Measurements from ENCODE around the gene ZBED5. TPM values are rescaled to one million over a fixed set of nuclear protein-coding genes. Genes with fewer than 3 reads are reported as not detected.
A peak's percentile ranks its signal among the peaks of the same experiment; 100 is the strongest.
"Not testable (repeated sequence)": the region's sequence is repeated elsewhere in the genome, so short reads cannot be mapped to it uniquely, and the experiment has no call there.

Gene ZBED5
- total RNA-seq, 1 donor from 2014 or later, result 7.8 TPM

DNA sequence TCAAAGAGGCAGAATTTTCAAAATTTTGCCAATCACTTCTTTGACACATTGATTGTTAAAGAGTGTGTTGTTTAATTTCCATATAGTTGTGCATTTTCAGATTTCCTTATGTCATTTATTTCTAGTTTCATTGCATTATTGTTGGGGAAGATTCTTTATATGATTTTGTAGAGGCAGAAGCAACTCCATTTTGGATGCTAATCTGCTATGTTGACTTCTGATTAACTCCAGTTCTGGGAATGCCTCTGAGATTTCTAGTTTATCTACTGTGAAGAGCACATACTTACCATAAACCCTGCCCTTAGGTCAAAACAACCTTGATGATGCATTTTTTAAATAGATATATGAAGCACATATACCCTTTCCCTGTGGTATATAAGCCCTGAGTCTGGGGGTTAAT is 29.5 kb upstream of the ZBED5 start:
- no peaks in the 10 kb centered on the region for H3K27me3 ChIP-seq
- peaks cover 3 to 5% of the 10 kb centered on the region in 2 donors for H3K4me1 ChIP-seq
- no peak for DNase-seq (ENCODE audit: low spot score in 2 of 2)
- H3K36me3 ChIP-seq, result no peaks in the 10 kb centered on the region
- no peak overlapping the region for H3K27ac ChIP-seq
- no peaks in the 10 kb centered on the region for H3K9me3 ChIP-seq
- H3K4me3 ChIP-seq, result no peak overlapping the region
- TF ChIP-seq, protein P1, sequence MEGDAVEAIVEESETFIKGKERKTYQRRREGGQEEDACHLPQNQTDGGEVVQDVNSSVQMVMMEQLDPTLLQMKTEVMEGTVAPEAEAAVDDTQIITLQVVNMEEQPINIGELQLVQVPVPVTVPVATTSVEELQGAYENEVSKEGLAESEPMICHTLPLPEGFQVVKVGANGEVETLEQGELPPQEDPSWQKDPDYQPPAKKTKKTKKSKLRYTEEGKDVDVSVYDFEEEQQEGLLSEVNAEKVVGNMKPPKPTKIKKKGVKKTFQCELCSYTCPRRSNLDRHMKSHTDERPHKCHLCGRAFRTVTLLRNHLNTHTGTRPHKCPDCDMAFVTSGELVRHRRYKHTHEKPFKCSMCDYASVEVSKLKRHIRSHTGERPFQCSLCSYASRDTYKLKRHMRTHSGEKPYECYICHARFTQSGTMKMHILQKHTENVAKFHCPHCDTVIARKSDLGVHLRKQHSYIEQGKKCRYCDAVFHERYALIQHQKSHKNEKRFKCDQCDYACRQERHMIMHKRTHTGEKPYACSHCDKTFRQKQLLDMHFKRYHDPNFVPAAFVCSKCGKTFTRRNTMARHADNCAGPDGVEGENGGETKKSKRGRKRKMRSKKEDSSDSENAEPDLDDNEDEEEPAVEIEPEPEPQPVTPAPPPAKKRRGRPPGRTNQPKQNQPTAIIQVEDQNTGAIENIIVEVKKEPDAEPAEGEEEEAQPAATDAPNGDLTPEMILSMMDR (IDR thresholded peaks at IDR 0.05), result no peak
- intact Hi-C loops (cut with DNase I), result no loop called here

DNA sequence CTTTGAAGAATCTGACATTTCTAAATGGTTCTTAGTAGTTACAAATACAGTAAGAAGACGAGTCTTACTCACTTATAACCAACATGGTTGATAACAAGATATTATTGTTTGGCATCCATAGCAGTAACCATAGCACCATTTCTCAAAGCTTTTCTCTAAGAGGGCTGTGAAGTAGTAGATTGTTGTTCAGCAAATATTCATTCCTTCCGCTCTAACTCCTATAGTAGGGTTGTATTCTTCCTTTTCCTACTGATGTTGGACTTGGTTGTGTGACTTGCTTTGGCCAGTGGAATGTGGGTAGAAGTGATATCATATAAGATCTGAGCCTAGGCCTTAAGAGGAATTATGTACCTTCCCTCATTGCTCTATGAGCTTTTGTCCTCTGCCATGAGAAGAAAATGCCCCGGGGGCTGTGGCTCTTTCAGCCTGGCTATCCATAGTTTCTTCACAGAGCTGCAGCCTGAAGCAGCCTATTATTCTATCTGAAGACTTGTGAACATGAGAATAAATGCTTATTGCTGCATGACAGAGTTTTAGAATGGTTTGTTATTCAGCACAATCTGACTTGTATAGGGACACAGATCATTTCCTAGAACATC is 28.9 kb upstream of the ZBED5 start:
- TF ChIP-seq, protein P1 (IDR thresholded peaks at IDR 0.05), result no peak
- Histone ChIP-seq H3K9me3 (no peaks in the 10 kb centered on the region), H3K4me1 (peaks cover 3 to 5% of the 10 kb centered on the region in 2 donors), H3K27me3 (no peaks in the 10 kb centered on the region), H3K27ac (peak overlapping the region in 1 of 2 donors; percentile 37), H3K4me3 (no peak overlapping the region), H3K36me3 (no peaks in the 10 kb centered on the region)
- intact Hi-C loops (cut with DNase I), result no loop called here
- DNase-seq (ENCODE audit: low spot score in 2 of 2), result no peak

DNA sequence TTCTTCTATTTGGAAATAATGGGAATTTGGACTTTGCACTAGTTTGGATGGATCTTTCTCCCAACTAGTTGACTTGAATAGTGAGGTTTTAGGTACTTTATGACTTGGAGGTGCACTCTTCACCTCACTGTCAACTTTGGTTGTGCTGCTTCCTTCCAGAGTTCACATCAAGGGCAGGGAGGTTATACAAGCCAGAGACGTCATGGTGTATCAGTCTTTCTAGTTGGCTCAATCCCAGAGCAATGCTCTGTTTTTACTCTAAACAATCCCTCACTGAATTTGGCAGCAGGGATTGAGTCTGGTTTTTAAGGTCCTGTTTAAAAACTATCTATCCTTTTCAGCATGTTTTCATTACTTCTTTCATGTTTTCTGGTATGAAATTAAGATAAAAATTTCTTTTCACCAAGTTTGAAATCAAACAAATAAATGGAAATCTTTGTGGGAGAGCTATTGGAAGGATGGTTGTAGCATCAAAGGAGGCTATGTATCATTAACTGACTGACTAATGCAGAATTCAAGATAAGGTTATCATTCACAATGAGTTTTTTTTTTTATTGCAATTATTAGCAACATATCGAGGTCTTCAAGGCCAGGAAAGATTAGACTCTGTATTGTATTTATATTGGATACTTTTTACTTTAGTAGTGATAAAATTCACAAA is 28.0 kb upstream of the ZBED5 start:
- H3K9me3 ChIP-seq, result no peaks in the 10 kb centered on the region
- TF ChIP-seq, protein P1 (IDR thresholded peaks at IDR 0.05), result no peak
- intact Hi-C loops (cut with DNase I), result no loop called here
- H3K27ac ChIP-seq, result peak overlapping the region; percentile 37 to 52
- H3K4me1 ChIP-seq, result peaks cover 3 to 5% of the 10 kb centered on the region in 2 donors
- H3K36me3 ChIP-seq, result no peaks in the 10 kb centered on the region
- no peak overlapping the region for H3K4me3 ChIP-seq
- DNase-seq (ENCODE audit: low spot score in 2 of 2), result no peak
- no peaks in the 10 kb centered on the region for H3K27me3 ChIP-seq

DNA sequence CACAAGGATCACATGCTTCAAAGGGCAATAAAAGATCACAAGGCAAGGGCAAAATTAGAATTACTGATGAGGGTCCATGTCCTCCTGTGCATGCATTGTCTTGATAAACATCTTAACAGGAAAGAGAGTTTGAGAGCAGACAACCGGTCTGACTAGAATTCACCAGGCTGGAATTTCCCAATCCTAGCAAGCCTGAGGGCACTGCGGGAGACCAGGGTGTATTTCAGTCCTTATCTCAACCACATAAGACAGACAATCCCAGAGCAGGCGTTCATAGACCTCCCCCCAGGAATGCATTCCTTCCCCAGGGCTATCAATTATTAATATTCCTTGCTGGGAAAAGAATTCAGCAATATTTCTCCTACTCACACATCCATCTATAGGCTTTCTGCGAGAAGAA is 26.4 kb upstream of the ZBED5 start:
- H3K27ac ChIP-seq; H3K27me3 ChIP-seq; H3K4me1 ChIP-seq; H3K9me3 ChIP-seq; DNase-seq (ENCODE audit: low spot score in 2 of 2); intact Hi-C loops (cut with DNase I); H3K36me3 ChIP-seq; H3K4me3 ChIP-seq: not testable (repeated sequence)

DNA sequence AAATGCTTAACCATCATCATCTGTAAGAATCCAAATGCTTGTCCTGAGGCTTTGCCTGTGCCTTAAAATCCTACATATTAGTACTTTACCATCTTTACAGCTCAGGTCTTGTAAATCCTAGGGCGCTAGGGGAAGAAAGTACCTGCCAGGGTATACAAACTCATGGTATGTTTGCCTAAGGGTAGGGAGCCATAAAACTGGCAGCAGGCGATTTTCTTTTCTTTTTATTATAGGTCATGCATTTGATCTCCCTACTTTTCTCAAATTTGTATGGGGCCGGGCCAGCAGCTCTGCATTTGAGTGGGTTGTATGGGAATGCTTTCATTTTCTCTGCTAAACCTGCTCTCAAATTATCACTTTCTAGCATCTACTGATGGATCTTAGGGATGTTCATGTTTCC is 24.0 kb upstream of the ZBED5 start:
- H3K4me3 ChIP-seq, result no peak overlapping the region
- no peak for DNase-seq (ENCODE audit: low spot score in 2 of 2)
- no peaks in the 10 kb centered on the region for H3K36me3 ChIP-seq
- H3K27ac ChIP-seq, result no peak overlapping the region
- intact Hi-C loops (cut with DNase I), result no loop called here
- TF ChIP-seq, protein P1 (IDR thresholded peaks at IDR 0.05), result no peak
- peaks cover 3 to 5% of the 10 kb centered on the region in 2 donors for H3K4me1 ChIP-seq
- H3K27me3 ChIP-seq, result no peaks in the 10 kb centered on the region
- no peaks in the 10 kb centered on the region for H3K9me3 ChIP-seq

DNA sequence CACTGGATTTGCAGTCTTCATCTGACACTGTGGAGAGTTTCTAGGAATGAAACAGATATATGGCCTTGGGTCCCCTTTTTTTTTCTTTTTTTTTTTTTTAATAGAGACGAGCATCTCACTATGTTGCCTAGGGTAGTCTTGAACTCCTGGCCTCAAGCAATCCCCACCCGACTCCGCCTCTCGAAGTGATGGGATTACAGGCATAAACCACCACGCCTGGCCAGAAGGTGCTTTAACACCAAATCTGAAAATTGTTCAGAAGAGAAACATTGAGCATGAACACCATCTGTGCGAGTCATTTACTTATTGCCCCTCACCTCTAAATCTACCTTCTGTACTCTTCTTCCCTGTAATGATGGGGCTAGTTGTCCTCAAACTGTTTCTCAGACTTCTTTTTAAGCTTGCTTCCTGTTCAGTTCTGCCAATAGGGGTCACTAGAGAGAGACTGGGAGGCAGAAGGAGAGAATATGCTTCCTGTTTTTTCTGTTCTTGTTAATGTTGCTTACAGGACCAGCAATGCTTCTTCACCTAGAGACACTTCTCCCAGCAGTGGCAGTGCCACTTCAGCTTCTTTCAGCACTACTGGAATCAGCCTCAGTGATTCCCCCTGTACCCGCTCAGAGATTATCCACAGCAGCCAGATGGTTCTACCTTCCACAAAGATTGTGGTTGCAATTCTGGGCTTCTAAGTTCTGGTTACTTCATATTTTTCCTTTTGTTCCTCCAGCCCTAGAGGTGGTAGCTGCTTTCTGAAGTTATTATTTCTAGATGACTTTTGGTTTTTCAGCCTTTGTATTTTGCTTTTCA is 20.8 kb upstream of the ZBED5 start:
- DNase-seq (ENCODE audit: low spot score in 2 of 2), result no peak
- Histone ChIP-seq H3K27me3 (no peaks in the 10 kb centered on the region), H3K9me3 (no peaks in the 10 kb centered on the region), H3K27ac (no peak overlapping the region), H3K4me3 (no peak overlapping the region), H3K4me1 (no peaks in the 10 kb centered on the region), H3K36me3 (no peaks in the 10 kb centered on the region)
- TF ChIP-seq, protein P1 (IDR thresholded peaks at IDR 0.05), result peak; percentile 21 to 69 (median 54)
- intact Hi-C loops (cut with DNase I), result no loop called here

Data from ascending aorta (tissue), 2 donors.